Mesenchymal stem cell (in vitro differentiated cells and primary cell): ENCODE data around the gene OXSR1.

Source experiments
- DNase-seq: peaks from one replicate; pipeline ENCODE4 v3.0.0-alpha.2; 2013
- H2AFZ ChIP-seq: one replicate; pipeline ENCODE4 v1.6.1; 2013; ENCODE audit warnings: low read depth, mild to moderate bottlenecking, control low read depth, inconsistent platforms, low read length, moderate library complexity
- H2AK5ac ChIP-seq: 2 replicates; pipeline ENCODE4 v1.6.1; 2013; ENCODE audit warnings: low read length, moderate library complexity, mild to moderate bottlenecking, inconsistent platforms; ENCODE audit not compliant: severe bottlenecking
- H2BK120ac ChIP-seq: one replicate; pipeline ENCODE4 v1.6.1; 2013; ENCODE audit warnings: low read depth, mild to moderate bottlenecking, inconsistent platforms, low read length, moderate library complexity
- H2BK12ac ChIP-seq, 2 experiments: one replicate each; pipeline ENCODE4 v1.6.1; 2013; ENCODE audit warnings: inconsistent platforms in 2 of 2, low read length in 2 of 2, mild to moderate bottlenecking in 2 of 2, moderate library complexity in 2 of 2, control low read depth in 1 of 2
- H2BK15ac ChIP-seq: one replicate; pipeline ENCODE4 v1.6.1; 2013; ENCODE audit warnings: mild to moderate bottlenecking, low read depth, inconsistent platforms; ENCODE audit not compliant: poor library complexity, severe bottlenecking
- H2BK5ac ChIP-seq: 2 replicates; pipeline ENCODE4 v1.6.1; 2013; ENCODE audit warnings: low read depth, mild to moderate bottlenecking, low read length, control low read depth, inconsistent platforms; ENCODE audit not compliant: poor library complexity, severe bottlenecking
- H3K14ac ChIP-seq, 2 experiments: one replicate each; pipeline ENCODE4 v1.6.1; 2013; ENCODE audit warnings: inconsistent platforms in 2 of 2, low read length in 2 of 2, control low read depth in 1 of 2, mild to moderate bottlenecking in 1 of 2, moderate library complexity in 1 of 2
- H3K18ac ChIP-seq, 2 experiments: one replicate each; pipeline ENCODE4 v1.6.1; 2013; ENCODE audit warnings: inconsistent platforms in 2 of 2, low read length in 2 of 2, control low read depth in 1 of 2, low read depth in 1 of 2, mild to moderate bottlenecking in 1 of 2
- H3K23ac ChIP-seq, 2 experiments: one replicate each; pipeline ENCODE4 v1.6.1; 2013; ENCODE audit warnings: inconsistent platforms in 2 of 2, low read length in 2 of 2, mild to moderate bottlenecking in 2 of 2, moderate library complexity in 2 of 2, control low read depth in 1 of 2
- H3K27ac ChIP-seq: 2 replicates; pipeline ENCODE4 v1.5.1; 2013; ENCODE audit warnings: mild to moderate bottlenecking, moderate library complexity, low read length, control low read depth, inconsistent platforms; ENCODE audit not compliant: poor library complexity, severe bottlenecking
- H3K27me3 ChIP-seq, 2 experiments: 2 replicates each; pipeline versions ENCODE4 v1.6.1 to v1.7.0; 2013; ENCODE audit warnings: low read length in 2 of 2, mild to moderate bottlenecking in 2 of 2, moderate library complexity in 2 of 2, control low read depth in 1 of 2, inconsistent platforms in 1 of 2; ENCODE audit not compliant: control insufficient read depth in 1 of 2, insufficient read depth in 1 of 2
- H3K36me3 ChIP-seq, 2 experiments: 2 replicates each; pipeline versions ENCODE4 v1.6.1 to v1.7.0; 2013; ENCODE audit warnings: low read length in 2 of 2, control low read depth in 1 of 2, inconsistent platforms in 1 of 2, low read depth in 1 of 2, mild to moderate bottlenecking in 1 of 2; ENCODE audit not compliant: insufficient read depth in 2 of 2, control insufficient read depth in 1 of 2
- H3K4ac ChIP-seq, 2 experiments: one replicate each; pipeline ENCODE4 v1.6.1; 2013; ENCODE audit warnings: inconsistent platforms in 2 of 2, low read length in 2 of 2, mild to moderate bottlenecking in 2 of 2, moderate library complexity in 2 of 2, control low read depth in 1 of 2, low read depth in 1 of 2
- H3K4me1 ChIP-seq: 2 replicates; pipeline ENCODE4 v1.6.1; 2013; ENCODE audit warnings: low read depth, low read length, control low read depth; ENCODE audit not compliant: control insufficient read depth, insufficient read depth
- H3K4me2 ChIP-seq: 2 replicates; pipeline ENCODE4 v1.6.1; 2013; ENCODE audit warnings: low read length, mild to moderate bottlenecking, inconsistent platforms; ENCODE audit not compliant: poor library complexity, severe bottlenecking
- H3K4me3 ChIP-seq, 2 experiments: 2 replicates each; pipeline versions ENCODE4 v1.5.1 to v1.7.0; 2013; ENCODE audit warnings: low read length in 2 of 2, mild to moderate bottlenecking in 2 of 2, control low read depth in 1 of 2, low read depth in 1 of 2; ENCODE audit not compliant: insufficient read depth in 1 of 2
- H3K79me1 ChIP-seq: replicated peaks from 2 replicates; pipeline ENCODE4 v1.6.1; 2013; ENCODE audit warnings: mild to moderate bottlenecking, control low read depth, low read length, inconsistent platforms; ENCODE audit not compliant: poor library complexity, severe bottlenecking
- H3K9ac ChIP-seq: 2 replicates; pipeline ENCODE4 v1.7.0; 2013; ENCODE audit warnings: mild to moderate bottlenecking, low read length, moderate library complexity
- H3K9me3 ChIP-seq: 2 replicates; pipeline ENCODE4 v1.7.0; 2013; ENCODE audit warnings: mild to moderate bottlenecking, low read length; ENCODE audit not compliant: control insufficient read depth
- H4K8ac ChIP-seq: one replicate; pipeline ENCODE4 v1.6.1; 2013; ENCODE audit warnings: inconsistent platforms, mild to moderate bottlenecking, low read length, moderate library complexity
- H4K91ac ChIP-seq: one replicate; pipeline ENCODE4 v1.6.1; 2013; ENCODE audit warnings: mild to moderate bottlenecking, low read length, inconsistent platforms
- WGBS: methylation state at CpG from one replicate; pipeline ENCODE4 v1.1.7; 2013; ENCODE audit warnings: mixed read lengths; 5-methylcytosine and 5-hydroxymethylcytosine counted together

The OXSR1 gene

GRCh38 chr3:38212141-38212540 is 46.8 kb downstream of the OXSR1 start:
- no peak overlapping the region for H2BK12ac ChIP-seq
- H2BK15ac ChIP-seq = no peak overlapping the region
- no peak overlapping the region for H2BK5ac ChIP-seq
- H3K27ac ChIP-seq = no peak overlapping the region
- no peak overlapping the region for H2BK120ac ChIP-seq
- no peaks in the 10 kb centered on the region for H3K27me3 ChIP-seq
- H2AFZ ChIP-seq = no peak overlapping the region
- WGBS = 100% methylated on average over 1 of the region's 1 CpG
- H3K36me3 ChIP-seq = peaks cover 0 to 17% of the 10 kb centered on the region in 2 experiments
- no peak overlapping the region for H3K4me3 ChIP-seq
- H2AK5ac ChIP-seq = no peak overlapping the region
- no peaks in the 10 kb centered on the region for H3K9me3 ChIP-seq
- H3K4me1 ChIP-seq = no peaks in the 10 kb centered on the region
- no peak overlapping the region for H3K4me2 ChIP-seq
- no peak overlapping the region for H4K8ac ChIP-seq
- no peak overlapping the region for H3K23ac ChIP-seq
- no peak overlapping the region for H3K4ac ChIP-seq
- H3K14ac ChIP-seq = no peak overlapping the region
- peaks cover 14% of the 10 kb centered on the region for H3K79me1 ChIP-seq
- H3K18ac ChIP-seq = no peak overlapping the region
- no peak for DNase-seq
- H3K9ac ChIP-seq = peak overlapping the region; percentile 0
- no peak overlapping the region for H4K91ac ChIP-seq

GRCh38 chr3:38214560-38214959 is 49.2 kb downstream of the OXSR1 start:
- H3K9me3 ChIP-seq = no peaks in the 10 kb centered on the region
- H3K4ac ChIP-seq = no peak overlapping the region
- peaks cover 14% of the 10 kb centered on the region for H3K79me1 ChIP-seq
- peaks cover 0 to 27% of the 10 kb centered on the region in 2 experiments for H3K36me3 ChIP-seq
- H3K27ac ChIP-seq = no peak overlapping the region
- no peak overlapping the region for H2BK12ac ChIP-seq
- no peak overlapping the region for H3K18ac ChIP-seq
- H3K23ac ChIP-seq = no peak overlapping the region
- 100% methylated on average over 1 of the region's 2 CpGs for WGBS
- no peak overlapping the region for H3K4me2 ChIP-seq
- no peak overlapping the region for H2BK120ac ChIP-seq
- H2BK5ac ChIP-seq = no peak overlapping the region
- H3K4me3 ChIP-seq = no peak overlapping the region
- H2AFZ ChIP-seq = no peak overlapping the region
- no peak overlapping the region for H4K91ac ChIP-seq
- H3K27me3 ChIP-seq = no peaks in the 10 kb centered on the region
- no peak overlapping the region for H2AK5ac ChIP-seq
- no peaks in the 10 kb centered on the region for H3K4me1 ChIP-seq
- no peak overlapping the region for H3K9ac ChIP-seq
- H3K14ac ChIP-seq = no peak overlapping the region
- no peak overlapping the region for H2BK15ac ChIP-seq
- H4K8ac ChIP-seq = no peak overlapping the region
- no peak for DNase-seq

- DNase-seq = no peak
- H3K9me3 ChIP-seq = no peaks in the 10 kb centered on the region
- no peak overlapping the region for H2BK120ac ChIP-seq
- no peaks in the 10 kb centered on the region for H3K4me1 ChIP-seq
- H3K14ac ChIP-seq = no peak overlapping the region
- H2BK15ac ChIP-seq = no peak overlapping the region
- H3K79me1 ChIP-seq = peaks cover 22% of the 10 kb centered on the region
- H4K91ac ChIP-seq = no peak overlapping the region
- H3K27ac ChIP-seq = no peak overlapping the region
- H3K4ac ChIP-seq = no peak overlapping the region
- peaks cover 4 to 46% of the 10 kb centered on the region in 2 experiments for H3K36me3 ChIP-seq
- H3K4me3 ChIP-seq = no peak overlapping the region
- H2BK5ac ChIP-seq = no peak overlapping the region
- 95% methylated on average over 3 of the region's 3 CpGs for WGBS
- no peak overlapping the region for H4K8ac ChIP-seq
- no peak overlapping the region for H3K4me2 ChIP-seq
- no peaks in the 10 kb centered on the region for H3K27me3 ChIP-seq
- H3K23ac ChIP-seq = no peak overlapping the region
- H2BK12ac ChIP-seq = no peak overlapping the region
- no peak overlapping the region for H3K9ac ChIP-seq
- no peak overlapping the region for H3K18ac ChIP-seq
- no peak overlapping the region for H2AFZ ChIP-seq
- H2AK5ac ChIP-seq = no peak overlapping the region
These were observed 54.4 kb downstream of the OXSR1 start for GRCh38 chr3:38219609-38220197.

DNA sequence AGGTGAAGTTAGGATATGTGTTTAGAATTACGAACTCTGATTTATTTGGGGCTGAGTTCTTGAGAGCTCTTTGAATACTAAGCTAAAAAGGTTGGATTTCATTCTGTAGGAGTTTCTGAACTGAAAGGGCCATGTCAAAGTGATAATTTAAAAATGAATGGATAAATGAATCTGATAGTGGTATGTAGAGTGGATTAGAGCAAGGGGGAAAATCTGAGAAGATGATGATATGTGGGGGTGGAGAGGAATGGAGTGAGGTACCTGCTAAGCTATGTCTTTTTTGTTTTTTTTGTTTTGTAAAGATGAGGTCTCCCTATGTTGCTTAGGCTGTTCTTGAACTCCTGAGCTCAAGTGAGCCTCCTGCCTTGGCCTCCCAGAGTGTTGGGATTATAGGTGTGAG is 55.7 kb downstream of the OXSR1 start:
- no peak overlapping the region for H3K4ac ChIP-seq
- no peak overlapping the region for H2AK5ac ChIP-seq
- H2AFZ ChIP-seq = no peak overlapping the region
- no peaks in the 10 kb centered on the region for H3K4me1 ChIP-seq
- H3K18ac ChIP-seq = no peak overlapping the region
- no peak for DNase-seq
- H4K8ac ChIP-seq = no peak overlapping the region
- H2BK120ac ChIP-seq = no peak overlapping the region
- peaks cover 4 to 52% of the 10 kb centered on the region in 2 experiments for H3K36me3 ChIP-seq
- H3K27me3 ChIP-seq = no peaks in the 10 kb centered on the region
- no peaks in the 10 kb centered on the region for H3K9me3 ChIP-seq
- H3K23ac ChIP-seq = no peak overlapping the region
- peaks cover 22% of the 10 kb centered on the region for H3K79me1 ChIP-seq
- no peak overlapping the region for H2BK15ac ChIP-seq
- H3K4me3 ChIP-seq = no peak overlapping the region
- WGBS = 98% methylated on average over 1 of the region's 1 CpG
- no peak overlapping the region for H3K27ac ChIP-seq
- H3K9ac ChIP-seq = no peak overlapping the region
- H2BK5ac ChIP-seq = no peak overlapping the region
- no peak overlapping the region for H2BK12ac ChIP-seq
- H3K4me2 ChIP-seq = no peak overlapping the region
- H4K91ac ChIP-seq = no peak overlapping the region
- H3K14ac ChIP-seq = no peak overlapping the region
